Measurements from ENCODE around the gene SLC26A2.

The SLC26A2 gene

GRCh38 chr5:149961186-149961685 is 678 bp downstream of the SLC26A2 start:
- in situ Hi-C loops (cut with MboI; ENCODE audit: low sequenced_read_pairs): no loop called here

- in situ Hi-C loops (cut with MboI; ENCODE audit: low sequenced_read_pairs): no loop called here
Measured at GRCh38 chr5:149961957-149962409, 1.4 kb downstream of the SLC26A2 start.

GRCh38 chr5:149962601-149963300 is 2.2 kb downstream of the SLC26A2 start:
- in situ Hi-C loops (cut with MboI; ENCODE audit: low sequenced_read_pairs): no loop called here

GRCh38 chr5:149963729-149964128 is 3.2 kb downstream of the SLC26A2 start:
- in situ Hi-C loops (cut with MboI; ENCODE audit: low sequenced_read_pairs): no loop called here

GRCh38 chr5:149966946-149967345 is 6.4 kb downstream of the SLC26A2 start:
- in situ Hi-C loops (cut with MboI; ENCODE audit: low sequenced_read_pairs): loop anchor here (5.0 kb wide), 1 partner anchor 125 kb away; no protein-coding TSS in a partner anchor

- in situ Hi-C loops (cut with MboI; ENCODE audit: low sequenced_read_pairs): loop anchor here (5.0 kb wide), 1 partner anchor 127 kb away; no protein-coding TSS in a partner anchor
Measured at GRCh38 chr5:149969181-149969930, 8.8 kb downstream of the SLC26A2 start.

GRCh38 chr5:149975409-149975808 is 14.9 kb downstream of the SLC26A2 start:
- in situ Hi-C loops (cut with MboI; ENCODE audit: low sequenced_read_pairs): no loop called here

GRCh38 chr5:149979896-149980295 is 19.3 kb downstream of the SLC26A2 start:
- in situ Hi-C loops (cut with MboI; ENCODE audit: low sequenced_read_pairs): no loop called here

GRCh38 chr5:149981206-149981605 is 20.6 kb downstream of the SLC26A2 start:
- in situ Hi-C loops (cut with MboI; ENCODE audit: low sequenced_read_pairs): no loop called here

GRCh38 chr5:149982505-149982904 is 21.9 kb downstream of the SLC26A2 start:
- in situ Hi-C loops (cut with MboI; ENCODE audit: low sequenced_read_pairs): no loop called here

GRCh38 chr5:149988126-149988525 is 27.6 kb downstream of the SLC26A2 start:
- in situ Hi-C loops (cut with MboI; ENCODE audit: low sequenced_read_pairs): no loop called here

- in situ Hi-C loops (cut with MboI; ENCODE audit: low sequenced_read_pairs): loop anchor here (10.0 kb wide), 2 partner anchors 156 to 356 kb away; no protein-coding TSS in a partner anchor
Measured at GRCh38 chr5:149990518-149991376, 30.2 kb downstream of the SLC26A2 start.

GRCh38 chr5:149993471-149993870 is 32.9 kb downstream of the SLC26A2 start:
- in situ Hi-C loops (cut with MboI; ENCODE audit: low sequenced_read_pairs): loop anchor here (10.0 kb wide), 2 partner anchors 159 to 359 kb away; no protein-coding TSS in a partner anchor

- in situ Hi-C loops (cut with MboI; ENCODE audit: low sequenced_read_pairs): loop anchor here (10.0 kb wide), 2 partner anchors 161 to 361 kb away; no protein-coding TSS in a partner anchor
Measured at GRCh38 chr5:149995385-149996204, 35.0 kb downstream of the SLC26A2 start.

- in situ Hi-C loops (cut with MboI; ENCODE audit: low sequenced_read_pairs): loop anchor here (10.0 kb wide), 2 partner anchors 162 to 362 kb away; no protein-coding TSS in a partner anchor
Measured at GRCh38 chr5:149996205-149996890, 35.8 kb downstream of the SLC26A2 start.

- in situ Hi-C loops (cut with MboI; ENCODE audit: low sequenced_read_pairs): loop anchor here (10.0 kb wide), 2 partner anchors 163 to 363 kb away; no protein-coding TSS in a partner anchor
Measured at GRCh38 chr5:149998281-149998680, 37.7 kb downstream of the SLC26A2 start.

GRCh38 chr5:149999359-149999758 is 38.8 kb downstream of the SLC26A2 start:
- in situ Hi-C loops (cut with MboI; ENCODE audit: low sequenced_read_pairs): loop anchor here (10.0 kb wide), 2 partner anchors 165 to 365 kb away; no protein-coding TSS in a partner anchor

GRCh38 chr5:149999866-150000255 is 39.3 kb downstream of the SLC26A2 start:
- in situ Hi-C loops (cut with MboI; ENCODE audit: low sequenced_read_pairs): loop anchor here (10.0 kb wide), 2 partner anchors 165 to 365 kb away; no protein-coding TSS in a partner anchor

Data from HL-60/S4 treated with retinoic acid at 250 ng/mL for 4 days and 3 days (cell line).